GM18909 (cell line): ENCODE measurements around the gene OLFML1.

ENCODE experiments used
- ATAC-seq: cut with Tn5 transposase; IDR thresholded peaks from one replicate; pipeline ENCODE4 v1.9.1; 2021; ENCODE audit warnings: mild to moderate bottlenecking; ENCODE audit not compliant: unreplicated experiment, poor library complexity

The OLFML1 gene

DNA sequence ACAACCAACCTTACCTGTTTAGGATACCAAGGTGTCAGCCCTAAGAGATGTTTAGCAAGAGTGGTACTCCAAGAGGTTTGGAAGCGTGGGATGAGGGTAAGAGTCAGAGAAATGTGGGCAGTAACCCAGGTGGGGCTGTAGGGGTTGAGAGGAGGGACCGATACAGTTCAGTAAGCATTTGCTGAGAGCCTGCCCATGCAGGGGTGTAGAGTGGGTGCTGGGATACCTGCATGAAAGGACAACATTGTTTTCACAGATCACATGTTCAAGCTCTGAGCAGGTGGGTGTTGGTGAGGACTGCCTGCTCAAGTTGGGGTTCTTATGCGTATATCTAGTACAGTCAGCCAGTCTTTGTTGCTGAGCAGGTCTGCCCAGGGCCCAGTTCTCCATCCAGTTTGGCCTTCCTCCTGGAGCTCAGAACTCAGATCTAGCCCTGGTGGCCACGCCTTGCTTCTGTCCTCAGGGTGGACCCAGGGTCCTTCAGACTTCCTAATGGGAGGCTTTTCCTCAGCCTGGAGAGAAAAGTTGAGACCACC lies 43.3 kb downstream of the OLFML1 start:
- ATAC-seq = no peak

DNA sequence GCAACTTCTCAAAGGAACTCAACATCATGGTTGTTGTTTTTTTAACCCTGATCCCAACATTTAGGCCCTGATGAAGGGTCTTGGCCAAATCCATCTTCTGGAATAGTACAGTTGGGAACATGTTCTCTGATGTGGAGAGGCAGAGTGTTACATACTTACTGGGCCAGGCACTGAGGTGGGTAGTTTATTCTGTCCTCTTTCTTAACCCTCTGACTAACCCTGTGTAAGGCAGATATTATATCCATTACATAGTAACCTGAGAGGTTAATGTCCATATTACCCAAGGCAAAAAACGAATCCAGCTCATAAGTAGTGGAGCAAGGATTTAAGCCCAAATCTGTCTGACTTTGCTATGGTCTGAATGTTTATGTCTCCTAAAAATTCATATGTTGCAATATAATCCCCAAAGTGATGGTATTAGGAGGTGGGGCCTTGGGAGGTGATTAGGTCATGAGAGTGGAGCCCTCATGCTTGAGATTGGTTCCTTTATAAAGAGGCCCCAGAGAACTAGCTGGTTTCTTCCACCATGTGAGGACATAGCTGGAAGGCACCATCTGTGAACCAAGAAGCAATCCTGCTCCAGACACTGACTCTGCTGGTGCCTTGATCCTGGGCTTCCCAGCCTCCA lies 44.8 kb downstream of the OLFML1 start:
- no peak for ATAC-seq

DNA sequence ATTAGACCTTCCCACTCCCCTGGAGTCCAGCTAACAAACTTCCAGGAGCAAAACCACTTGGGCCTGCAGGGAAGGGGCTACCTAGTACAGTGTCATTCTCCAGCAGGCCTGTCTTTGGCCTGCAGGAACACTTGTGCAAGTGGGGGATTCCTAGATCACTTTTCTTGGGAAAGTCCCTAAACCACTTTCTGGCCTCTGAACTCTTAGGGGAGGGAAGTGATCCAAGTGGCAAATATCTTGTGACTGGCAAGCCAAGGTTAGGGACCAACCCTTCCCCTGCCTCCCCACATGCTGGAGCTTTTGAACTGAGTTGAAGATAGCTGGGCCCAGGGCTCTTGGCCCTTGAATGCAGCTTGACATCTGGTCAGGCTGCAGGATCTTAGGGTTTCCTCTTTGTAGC lies 45.7 kb downstream of the OLFML1 start:
- no peak for ATAC-seq

DNA sequence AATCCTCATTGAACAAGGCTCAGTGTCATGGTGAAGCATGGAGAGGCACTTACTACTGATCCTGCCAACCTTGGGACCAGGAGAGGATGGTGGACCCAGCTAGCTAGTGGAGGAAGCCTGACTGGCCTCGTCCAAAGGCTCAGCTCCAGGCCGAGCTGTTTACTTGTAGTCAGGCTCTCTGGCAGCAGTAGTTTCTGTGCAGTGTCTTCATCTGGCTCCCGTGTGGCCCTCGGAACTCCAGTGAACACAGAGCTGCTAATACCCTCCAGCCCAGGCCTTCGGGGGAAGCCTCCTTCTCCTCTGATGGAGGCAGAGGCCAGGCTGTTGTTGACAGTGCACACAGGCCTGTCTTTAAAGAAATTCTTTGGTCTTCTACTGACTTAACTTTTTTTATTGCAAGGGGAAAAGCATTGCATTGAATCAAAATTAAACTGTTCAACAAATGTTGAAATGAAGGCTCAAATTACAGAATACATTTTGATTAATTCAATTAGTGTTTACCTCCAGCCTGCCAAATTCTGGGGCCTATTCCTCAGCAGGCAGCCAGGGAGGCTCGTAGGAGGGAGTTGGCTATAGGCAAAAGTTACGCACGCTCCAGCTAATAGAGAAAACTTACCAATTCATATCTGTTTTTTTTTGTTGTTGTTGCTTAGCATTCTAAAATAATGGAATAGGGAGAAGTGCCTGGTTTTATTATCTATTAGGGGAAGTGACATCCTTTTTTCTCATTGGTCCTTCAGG lies 47.3 kb downstream of the OLFML1 start:
- ATAC-seq = no peak

DNA sequence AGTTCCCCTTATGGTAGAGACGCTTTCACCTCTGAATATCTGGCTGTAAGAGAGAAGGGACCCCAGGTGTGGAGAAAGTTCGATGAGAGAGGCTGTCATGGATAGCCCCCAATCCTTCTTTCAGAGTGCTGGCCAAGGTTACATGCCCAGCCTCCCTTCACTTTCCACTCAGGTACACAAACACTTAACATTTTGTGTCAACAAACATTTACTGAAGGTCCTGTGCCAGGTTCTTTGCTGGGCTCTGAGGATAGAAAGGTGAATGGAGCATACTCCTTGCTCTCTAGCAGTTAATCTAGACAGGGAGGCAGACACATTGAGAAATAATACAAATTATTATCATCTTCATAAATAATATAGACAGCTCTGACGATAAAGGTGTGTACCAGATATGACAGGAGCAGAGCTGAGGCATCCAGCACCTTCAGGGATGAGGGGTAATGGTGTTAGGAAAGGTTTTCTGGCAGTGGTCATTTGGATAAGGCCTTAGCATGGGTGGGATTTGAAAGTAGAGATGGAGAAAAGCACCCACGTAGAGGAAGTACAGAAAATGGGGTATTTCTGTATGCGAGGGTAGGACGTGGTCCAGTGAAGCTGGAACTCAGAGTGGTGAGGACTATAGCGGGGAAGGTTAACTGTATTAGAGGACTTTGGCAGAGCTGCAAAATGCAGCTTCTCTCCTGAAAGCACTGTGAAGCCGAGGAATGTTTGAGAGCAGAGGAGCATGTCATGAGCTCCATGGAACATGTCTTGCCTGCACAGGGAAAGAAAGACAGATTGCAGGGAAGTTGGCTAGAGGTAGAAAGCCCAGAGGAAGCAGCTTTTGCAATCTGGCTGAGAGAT lies 48.1 kb downstream of the OLFML1 start:
- ATAC-seq = peak; percentile 27

DNA sequence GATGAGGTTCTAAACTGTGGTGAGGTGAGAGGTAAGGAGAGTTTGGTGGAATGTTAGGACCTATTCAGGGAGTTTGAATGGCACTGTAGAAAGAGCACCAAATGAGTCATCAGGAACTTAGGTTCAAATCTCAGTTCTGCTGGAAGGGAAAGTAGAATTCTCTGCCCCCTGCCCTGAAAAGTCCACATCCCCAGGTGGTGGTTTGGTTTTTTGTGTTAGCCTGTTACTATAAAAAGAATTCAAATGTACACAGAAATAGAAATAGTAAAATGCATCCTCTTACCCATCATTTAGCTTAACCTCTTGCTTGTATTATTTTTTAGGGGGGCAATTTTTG lies 48.7 kb downstream of the OLFML1 start:
- peak; percentile 46 for ATAC-seq

DNA sequence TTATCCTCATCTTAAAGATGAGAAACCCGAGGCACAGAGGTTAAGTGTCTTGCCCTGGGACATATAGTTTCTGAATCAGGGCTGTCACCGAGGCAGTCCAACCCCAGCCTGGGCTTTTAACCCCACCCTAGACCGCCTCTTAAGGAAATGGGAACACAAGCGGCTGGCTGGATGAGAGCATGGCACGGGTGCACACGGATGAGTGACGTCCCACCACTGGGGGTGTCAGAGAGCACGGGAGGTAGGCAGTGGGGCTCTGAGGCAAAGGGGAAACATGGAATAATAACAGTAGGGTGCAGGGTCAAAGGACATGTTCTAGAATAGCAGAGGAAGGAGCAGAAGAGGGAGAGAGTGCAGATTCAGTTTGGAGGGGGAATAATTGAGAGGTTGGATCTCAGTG lies 50.8 kb downstream of the OLFML1 start:
- no peak for ATAC-seq

DNA sequence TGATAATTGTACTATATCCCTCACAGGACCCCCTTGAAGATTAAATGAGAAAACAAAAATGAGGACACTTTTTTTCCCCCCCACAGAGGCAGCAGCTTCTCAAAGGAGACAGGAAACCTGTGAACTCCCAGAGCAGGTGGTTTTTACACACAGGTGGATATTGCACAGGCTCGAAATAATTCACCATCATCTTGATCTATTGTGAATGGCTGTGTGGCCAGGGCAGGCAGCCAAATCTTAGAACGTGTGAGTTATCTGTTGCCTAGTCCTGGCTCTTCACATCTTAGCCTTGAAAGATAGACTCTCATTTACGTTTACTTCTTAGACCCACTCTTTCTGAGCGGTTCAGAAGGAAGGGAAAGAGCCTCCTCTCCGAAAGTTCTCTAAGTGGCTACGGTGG lies 52.0 kb downstream of the OLFML1 start:
- ATAC-seq = no peak

DNA sequence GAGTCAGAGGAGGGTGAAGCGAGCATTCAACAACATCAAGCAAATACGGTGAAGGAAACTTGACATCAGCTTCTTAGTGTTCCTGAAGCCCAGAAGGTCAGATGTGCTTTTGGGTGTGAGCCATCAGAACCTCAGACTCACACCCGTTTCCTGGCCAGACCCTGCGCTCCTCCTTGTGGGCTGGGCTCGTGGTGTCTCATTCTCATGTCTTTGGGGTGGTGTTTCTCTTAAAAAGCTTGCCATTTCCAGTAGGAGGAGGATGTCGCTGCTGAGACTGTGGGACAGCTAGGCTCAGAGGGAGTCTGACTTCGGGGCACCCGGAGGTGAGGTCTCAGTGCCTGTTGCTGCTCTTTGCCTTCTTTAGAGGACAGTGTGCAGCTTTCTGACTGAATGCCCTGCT lies 52.7 kb downstream of the OLFML1 start:
- ATAC-seq = peak; percentile 55

DNA sequence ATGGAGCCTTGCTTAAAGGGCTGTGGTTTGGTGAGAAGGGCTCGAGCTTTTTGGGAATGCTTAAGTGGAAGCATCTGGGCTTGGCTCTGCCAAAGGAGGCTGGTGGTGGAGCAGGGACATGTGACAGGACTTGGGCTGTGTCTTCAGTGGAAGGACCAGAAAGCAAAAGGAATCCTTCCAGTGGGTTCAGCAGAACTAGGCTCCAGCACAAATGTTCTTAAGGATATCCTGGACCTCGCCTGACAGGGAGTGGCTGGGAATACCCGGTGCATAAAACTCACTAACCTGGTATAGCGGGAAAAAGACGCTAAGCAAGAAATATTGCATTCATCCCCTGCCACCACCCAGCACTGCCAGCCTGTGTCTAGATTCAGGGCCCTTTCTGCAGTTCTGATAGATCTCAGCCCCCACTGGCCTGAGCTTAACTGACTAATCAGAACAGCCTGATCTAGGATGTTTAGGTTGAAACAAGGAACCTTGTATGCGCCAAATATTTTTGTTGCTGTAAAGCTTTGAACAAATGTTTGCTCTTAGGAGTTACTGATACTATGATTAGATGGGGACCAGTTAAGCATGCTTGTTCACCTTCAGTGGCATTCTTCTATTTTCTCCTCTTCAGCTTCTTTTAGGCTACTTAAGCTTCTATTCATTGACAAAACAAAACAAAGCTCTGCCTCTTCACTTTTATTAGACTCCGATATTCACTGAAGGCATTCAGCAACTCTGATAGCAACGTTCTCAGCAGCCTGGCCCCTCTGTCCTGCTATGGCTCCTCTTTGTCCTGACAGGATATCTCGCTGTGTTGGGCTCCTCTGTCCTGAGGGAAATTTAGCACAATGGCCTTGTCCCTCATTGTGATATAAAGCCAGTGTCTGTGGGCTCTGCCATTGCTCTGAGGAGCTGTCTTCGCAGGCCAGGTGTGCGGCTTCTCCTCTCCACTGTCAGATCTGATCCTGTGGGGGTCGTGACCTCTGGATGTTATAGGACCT lies 53.5 kb downstream of the OLFML1 start:
- no peak for ATAC-seq

DNA sequence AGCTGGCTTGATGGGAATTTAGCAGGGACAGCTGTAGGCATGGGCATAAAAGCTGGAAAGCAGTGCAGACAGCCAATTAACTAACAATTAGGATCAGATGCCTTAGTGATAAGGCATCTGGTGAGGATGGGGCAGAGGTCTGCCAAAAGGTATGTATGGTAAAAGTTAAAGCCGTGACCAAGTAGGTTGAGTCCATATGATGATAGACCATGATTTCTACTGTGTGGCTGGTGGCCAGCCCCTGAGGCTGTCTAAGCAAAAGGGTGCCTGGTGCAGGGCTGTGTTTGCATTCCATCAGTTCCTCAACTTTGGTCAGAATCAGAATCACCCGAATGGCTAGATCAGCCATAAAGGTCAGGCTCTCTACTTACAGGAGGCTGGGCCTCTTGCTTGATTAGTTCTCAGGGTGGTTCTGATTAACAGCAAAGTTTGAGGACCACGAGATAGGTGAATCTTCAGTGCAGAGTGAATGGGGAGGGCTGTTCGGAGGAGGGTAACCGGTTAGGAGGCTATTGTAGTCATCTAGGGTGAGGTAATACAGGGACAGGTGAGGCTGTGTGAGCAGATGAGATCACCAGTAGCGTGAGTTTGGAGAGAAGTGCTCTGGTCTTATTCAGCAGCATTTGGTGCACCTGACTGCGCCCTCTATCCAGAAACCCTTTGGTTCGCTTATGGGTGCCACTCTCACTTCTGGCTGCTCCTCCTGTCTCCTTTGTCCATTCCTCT lies 55.7 kb downstream of the OLFML1 start:
- ATAC-seq = no peak

DNA sequence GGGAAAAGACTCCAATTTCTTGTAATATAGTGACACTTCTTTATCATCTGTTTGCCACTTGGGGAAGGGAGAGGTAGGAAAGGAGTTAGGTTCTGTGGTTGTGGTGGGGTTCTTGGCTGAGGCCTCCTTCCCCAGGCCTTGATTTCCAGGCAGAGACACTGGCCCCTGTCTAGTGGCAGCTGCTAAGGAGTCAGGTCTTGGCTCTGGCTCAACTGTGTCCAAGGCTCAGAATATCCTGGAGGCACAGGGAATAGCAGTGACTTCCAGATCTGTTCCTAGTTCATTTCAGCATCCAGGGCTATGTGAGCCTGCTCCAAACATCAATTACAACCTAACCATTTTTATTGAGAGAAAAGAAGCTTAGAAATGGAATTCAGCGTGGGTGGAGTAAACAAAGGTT lies 58.0 kb downstream of the OLFML1 start:
- ATAC-seq = no peak

DNA sequence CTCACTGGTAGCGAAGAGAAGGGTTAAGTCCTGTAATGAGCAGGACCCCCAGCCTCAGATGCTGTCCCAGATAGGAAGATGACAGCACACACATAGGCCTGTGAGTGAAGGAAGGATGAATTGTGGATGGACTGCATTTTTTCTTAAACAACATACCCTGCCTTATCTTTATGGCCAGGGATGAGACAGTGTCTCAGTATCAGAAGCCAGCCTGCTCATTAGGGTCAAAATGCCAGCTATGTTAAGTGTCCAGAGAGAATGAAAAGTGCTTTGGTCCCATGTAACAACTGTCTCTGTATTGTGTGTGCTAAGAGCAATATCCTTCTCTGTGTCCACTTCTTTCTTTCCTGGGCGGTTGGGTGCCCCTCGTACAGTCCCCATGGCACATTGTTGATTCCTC lies 58.7 kb downstream of the OLFML1 start:
- ATAC-seq = no peak

DNA sequence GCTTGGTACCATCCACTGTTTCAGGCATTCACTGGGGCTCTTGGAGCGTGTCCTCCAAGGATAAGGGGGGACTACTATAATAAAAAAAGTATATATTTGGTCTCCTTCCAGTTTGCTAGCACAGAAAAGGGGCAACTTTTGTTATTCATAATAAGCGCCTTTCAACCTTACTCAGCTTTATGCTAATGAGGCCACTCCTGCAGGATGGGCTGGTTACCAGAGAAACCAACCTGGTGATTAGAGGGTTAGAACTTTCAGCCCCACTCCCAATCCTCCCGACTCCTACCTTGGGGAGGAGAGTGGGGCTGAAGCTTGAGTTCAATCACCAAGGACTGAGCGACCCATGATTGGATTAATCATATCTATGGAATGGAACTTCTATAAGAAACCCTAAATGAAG lies 60.3 kb downstream of the OLFML1 start:
- ATAC-seq = no peak

DNA sequence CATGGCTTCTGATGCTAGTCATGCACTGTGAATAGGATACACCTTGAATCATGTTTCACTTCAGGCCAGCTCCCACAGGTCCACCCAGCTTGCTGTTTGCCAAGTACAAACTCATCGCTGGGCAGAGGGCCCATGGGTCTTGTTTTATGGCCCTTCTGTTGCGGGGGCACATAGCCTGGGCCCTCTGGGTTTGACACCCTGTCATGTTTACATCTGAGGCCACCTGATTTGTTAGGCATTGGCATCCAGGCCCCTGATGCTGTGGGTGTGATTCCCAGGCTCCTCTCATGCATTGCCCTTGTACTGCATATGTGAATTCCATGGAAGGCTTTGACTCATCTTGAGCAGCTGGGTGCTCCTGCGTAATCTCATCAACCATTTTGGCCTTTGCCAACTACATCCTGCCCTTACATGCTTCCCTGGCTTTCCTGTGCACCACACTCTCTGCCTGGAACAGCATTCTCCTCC lies 61.1 kb downstream of the OLFML1 start:
- no peak for ATAC-seq

DNA sequence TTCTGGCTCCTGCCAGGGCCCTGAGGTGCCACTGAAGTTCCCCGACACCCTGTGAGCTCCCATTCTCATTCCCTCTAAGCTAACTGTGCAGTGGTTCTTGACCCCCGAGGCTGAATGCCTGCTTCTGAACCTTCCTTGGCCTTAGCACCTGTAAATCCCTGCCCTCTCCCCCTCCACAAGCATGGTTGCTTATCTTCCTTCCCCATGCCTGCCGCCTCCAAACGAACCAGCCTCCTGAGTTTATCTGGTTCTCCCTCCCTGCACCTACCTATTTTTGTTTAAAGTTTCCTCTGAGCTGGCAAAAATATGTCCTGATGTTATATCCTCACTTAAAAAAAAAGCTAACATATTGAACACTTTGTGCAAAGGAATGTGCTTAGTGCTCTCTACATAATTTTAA lies 62.4 kb downstream of the OLFML1 start:
- ATAC-seq = no peak

DNA sequence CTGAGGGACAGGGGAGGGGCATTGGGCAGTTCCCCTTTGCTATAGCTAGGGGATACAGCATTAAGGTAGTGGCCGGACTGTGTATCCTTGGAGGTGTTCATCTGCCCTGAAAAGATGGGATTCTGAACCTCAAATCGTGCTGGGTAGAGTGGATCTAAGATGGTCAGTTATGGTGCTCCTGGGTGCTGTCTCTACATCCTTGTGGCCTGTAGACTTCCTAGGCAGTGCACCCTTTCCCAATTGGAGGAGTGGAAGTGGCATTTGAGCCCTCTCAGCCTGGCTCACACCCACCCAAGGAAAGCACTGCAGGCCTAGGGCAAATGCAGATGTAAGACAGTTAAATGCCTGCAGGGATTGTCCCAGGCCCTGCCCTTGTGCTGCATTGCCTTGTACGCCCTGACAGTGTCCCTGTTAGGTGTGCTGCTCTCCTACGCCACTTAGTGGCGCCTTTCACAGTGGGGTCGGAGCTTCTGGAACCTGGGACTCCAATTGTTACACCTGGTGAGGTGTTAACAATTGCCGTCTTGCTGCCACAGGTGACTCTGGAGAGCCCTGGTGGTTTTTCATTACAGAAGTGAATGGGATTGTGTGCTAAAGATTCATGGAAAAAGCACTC lies 63.5 kb downstream of the OLFML1 start:
- peak; percentile 88 for ATAC-seq

DNA sequence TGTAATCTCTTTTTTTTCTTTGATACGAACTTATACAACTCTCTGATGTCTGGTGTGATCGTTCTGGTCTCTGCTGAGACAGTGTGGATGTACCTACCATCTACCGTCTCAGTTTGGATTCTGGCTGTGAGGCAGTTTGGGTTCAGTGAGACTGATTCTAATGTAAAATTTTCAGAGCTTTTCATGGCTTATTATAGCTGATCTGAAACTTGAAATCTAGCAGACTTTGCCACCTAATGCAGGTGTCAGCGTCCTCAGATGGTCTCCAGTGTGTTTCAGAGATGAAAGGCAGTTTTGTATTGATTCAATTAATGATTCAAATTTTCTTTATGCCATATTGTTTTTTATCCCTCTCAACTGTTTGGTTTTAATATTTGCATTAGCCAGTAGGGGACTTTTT lies 64.4 kb downstream of the OLFML1 start:
- no peak for ATAC-seq

DNA sequence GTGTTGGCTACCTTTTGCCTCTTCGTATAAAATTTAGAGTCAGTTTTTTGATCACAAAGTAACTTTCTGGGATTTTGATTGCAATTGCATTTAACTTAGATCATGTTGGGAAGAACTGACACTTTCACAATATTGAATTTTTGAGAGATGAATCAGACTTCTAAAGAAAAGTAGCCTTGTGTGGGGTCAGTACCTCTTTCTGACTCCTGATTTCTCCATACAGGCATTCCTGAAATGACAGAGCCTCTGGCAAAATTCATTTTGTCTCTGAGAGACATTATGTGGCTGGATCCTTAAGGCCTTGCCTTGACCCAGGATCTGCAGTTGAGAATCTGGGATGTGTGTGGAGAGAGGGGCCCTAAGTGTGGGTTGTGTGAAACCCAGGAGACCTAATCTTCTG lies 66.3 kb downstream of the OLFML1 start:
- ATAC-seq = no peak
